A549 treated with CORT108297 at 1 μM for 4 hours (cell line): ENCODE results near the gene SH3BP5. TPM values are rescaled to one million over a fixed set of nuclear protein-coding genes. Genes with fewer than 3 reads are reported as not detected.

ENCODE experiments used
- total RNA-seq: library from RNA; stranded (reverse); fragments of 200-300 nt; extraction: Qiagen RNA extraction; gene quantifications from 5 replicates; pipeline ENCODE4 v1.2.3, GENCODE V29; 2022

The SH3BP5 gene
- 20.2 to 22.1 TPM (median 20.3 TPM) in 5 replicates for total RNA-seq

GRCh38 chr3:15332405-15333098, at the start of gene SH3BP5:
Gene SH3BP5, minus strand, starts transcription at chr3:15332586. Its CDS starts 178 bp downstream, at chr3:15332408.

GRCh38 chr3:15205934-15206661, 126.3 kb downstream of the SH3BP5 start, which contains the start of gene CAPN7:
Gene CAPN7, plus strand, starts transcription at chr3:15206246. Its CDS starts 250 bp downstream, at chr3:15206496.

Other genes with a start within 250 kb of the SH3BP5 start
- gene RBSN, start 233.4 kb downstream of the SH3BP5 start, total RNA-seq, result 8.7 to 11.2 TPM (median 10.0 TPM) in 5 replicates
- 18.7 to 29.0 TPM (median 21.2 TPM) in 5 replicates for gene CAPN7, start 126.3 kb downstream of the SH3BP5 start, total RNA-seq
- gene METTL6, start 95.0 kb upstream of the SH3BP5 start, total RNA-seq, result 25.3 to 34.2 TPM (median 25.9 TPM) in 5 replicates
- 13.1 to 16.3 TPM (median 15.6 TPM) in 5 replicates for gene EAF1, start 95.0 kb upstream of the SH3BP5 start, total RNA-seq
- gene COLQ, start 189.1 kb upstream of the SH3BP5 start, total RNA-seq, result 0.13 to 0.68 TPM (median 0.44 TPM) in 5 replicates